H1 (cell line): ENCODE results near the gene COL4A2. TPM values are rescaled to one million over a fixed set of nuclear protein-coding genes. Genes with fewer than 3 reads are reported as not detected.
A peak's percentile ranks its signal among the peaks of the same experiment; 100 is the strongest.

Source experiments
- CTCF ChIA-PET: fragments of 300-600 bp; sonication (Branson Sonifier 250); formaldehyde crosslinking; loops from one replicate; lab custom pipeline; 2021; ENCODE audit not compliant: partially characterized antibody; lab: Charles Lee
- POLR2A ChIA-PET: fragments of 300-600 bp; sonication (Branson Sonifier 250); formaldehyde crosslinking; loops from one replicate; lab custom pipeline; 2021; ENCODE audit warnings: inconsistent platforms; ENCODE audit not compliant: partially characterized antibody; lab: Charles Lee
- DNase-seq, 2 experiments: peaks; one replicate each; pipeline versions ENCODE4 v3.0.0 to v3.0.0-alpha.2; 2010 to 2022; ENCODE audit warnings: low spot score in 2 of 2, low read depth in 1 of 2, mixed read lengths in 1 of 2
- FAIRE-seq: peaks from 2 replicates; lab custom pipeline; 2011; peaks lifted over from hg19 to GRCh38; lab: Jason Lieb, UNC
- H2AFZ ChIP-seq: 2 replicates; pipeline ENCODE4 v1.8.1; 2012; ENCODE audit warnings: low read length, inconsistent platforms
- H2AK5ac ChIP-seq: 2 replicates; pipeline ENCODE4 v1.6.1; 2013; ENCODE audit warnings: low read depth, low read length
- H2BK120ac ChIP-seq: replicated peaks from 2 replicates; pipeline ENCODE3; 2013; ENCODE audit warnings: low read depth, low read length, inconsistent platforms
- H2BK12ac ChIP-seq: 2 replicates; pipeline ENCODE4 v1.6.1; 2013; ENCODE audit warnings: low read depth, low read length
- H2BK15ac ChIP-seq: 2 replicates; pipeline ENCODE4 v1.6.1; 2013; ENCODE audit warnings: low read length
- H2BK20ac ChIP-seq: 2 replicates; pipeline ENCODE4 v1.6.1; 2013; ENCODE audit warnings: low read length
- H2BK5ac ChIP-seq: 2 replicates; pipeline ENCODE4 v1.6.1; 2013; ENCODE audit warnings: low read depth, low read length
- H3K14ac ChIP-seq: 2 replicates; pipeline ENCODE4 v1.6.1; 2013; ENCODE audit warnings: inconsistent platforms; ENCODE audit not compliant: insufficient read length
- H3K18ac ChIP-seq: 2 replicates; pipeline ENCODE4 v1.6.1; 2013; ENCODE audit warnings: low read length; ENCODE audit errors: extremely low read depth
- H3K23ac ChIP-seq: 2 replicates; pipeline ENCODE4 v1.6.1; 2013; ENCODE audit warnings: inconsistent platforms; ENCODE audit not compliant: insufficient read length
- H3K23me2 ChIP-seq: 2 replicates; pipeline ENCODE4 v1.6.1; 2013; ENCODE audit warnings: low read depth, low read length
- H3K27ac ChIP-seq: 2 replicates; pipeline ENCODE4 v1.6.1; 2011; ENCODE audit warnings: low read depth, low read length, inconsistent platforms
- H3K27me3 ChIP-seq, 4 experiments: replicated peaks in 1 of 4; 1 replicate in 1 of 4; 2 replicates in 3 of 4; pipeline versions ENCODE4 v1.6.1 to v1.8.1; 2011 to 2013; ENCODE audit warnings: low read length in 3 of 4, mild to moderate bottlenecking in 3 of 4, inconsistent platforms in 2 of 4, mixed read lengths in 2 of 4, moderate library complexity in 1 of 4; ENCODE audit not compliant: control insufficient read depth in 3 of 4, insufficient read depth in 3 of 4; ENCODE audit errors: extremely low read depth in 1 of 4
- H3K36me3 ChIP-seq, 4 experiments: 2 replicates each; pipeline versions ENCODE4 v1.6.1 to v1.8.1; 2011 to 2013; ENCODE audit warnings: mild to moderate bottlenecking in 4 of 4, low read length in 3 of 4, moderate library complexity in 2 of 4, control low read depth in 1 of 4, inconsistent platforms in 1 of 4; ENCODE audit not compliant: insufficient read depth in 4 of 4, control insufficient read depth in 2 of 4
- H3K4ac ChIP-seq: replicated peaks from 2 replicates; pipeline ENCODE3; 2013; ENCODE audit warnings: low read length, low read depth, mixed read lengths, inconsistent platforms; ENCODE audit not compliant: insufficient read length
- H3K4me1 ChIP-seq, 4 experiments: replicated peaks in 1 of 4; 1 replicate in 1 of 4; 2 replicates in 3 of 4; pipeline versions ENCODE4 v1.6.1 to v1.8.1; 2011 to 2013; ENCODE audit warnings: low read length in 3 of 4, inconsistent platforms in 2 of 4, mixed read lengths in 1 of 4; ENCODE audit not compliant: insufficient read depth in 4 of 4, control insufficient read depth in 3 of 4
- H3K4me2 ChIP-seq, 2 experiments: 2 replicates each; pipeline versions ENCODE4 v1.6.1 to v1.8.1; 2011 to 2013; ENCODE audit warnings: low read depth in 2 of 2, low read length in 2 of 2, control low read depth in 1 of 2, inconsistent platforms in 1 of 2, mild to moderate bottlenecking in 1 of 2; ENCODE audit not compliant: insufficient read depth in 1 of 2
- H3K4me3 ChIP-seq, 4 experiments: fragments of 200-600, 300-600 bp in 1 of 4; sonication (generic), shearing (Covaris generic), sonication (Bioruptor Twin) in 1 of 4; 2 replicates each; pipeline versions ENCODE4 v1.5.1 to v1.8.1; 2011 to 2016; ENCODE audit warnings: low read length in 4 of 4, low read depth in 3 of 4, control low read depth in 2 of 4, inconsistent platforms in 2 of 4, mild to moderate bottlenecking in 2 of 4, mixed read lengths in 1 of 4, moderate library complexity in 1 of 4; ENCODE audit not compliant: insufficient read depth in 2 of 4; ENCODE audit errors: extremely low read depth in 1 of 4
- H3K56ac ChIP-seq: replicated peaks from 2 replicates; pipeline ENCODE3; 2013; ENCODE audit warnings: low read depth, mild to moderate bottlenecking, mixed read lengths, low read length, inconsistent platforms; ENCODE audit not compliant: insufficient read length
- H3K79me1 ChIP-seq: 2 replicates; pipeline ENCODE4 v1.6.1; 2013; ENCODE audit warnings: low read depth, low read length, control low read depth
- H3K79me2 ChIP-seq, 2 experiments: 2 replicates each; pipeline versions ENCODE4 v1.6.1 to v1.8.1; 2012 to 2013; ENCODE audit warnings: low read length in 2 of 2, mild to moderate bottlenecking in 2 of 2, inconsistent platforms in 1 of 2; ENCODE audit not compliant: insufficient read depth in 2 of 2, control insufficient read depth in 1 of 2
- H3K9ac ChIP-seq, 4 experiments: replicated peaks in 1 of 4; 1 replicate in 1 of 4; 2 replicates in 3 of 4; pipeline versions ENCODE4 v1.6.1 to v1.8.1; 2011 to 2013; ENCODE audit warnings: low read depth in 3 of 4, low read length in 3 of 4, control low read depth in 2 of 4, mild to moderate bottlenecking in 2 of 4, moderate library complexity in 2 of 4, inconsistent platforms in 1 of 4; ENCODE audit errors: extremely low read depth in 1 of 4
- H3K9me3 ChIP-seq, 2 experiments: 2 replicates each; pipeline versions ENCODE4 v1.6.1 to v1.8.1; 2012 to 2013; ENCODE audit warnings: mild to moderate bottlenecking in 2 of 2, moderate library complexity in 2 of 2, control low read depth in 1 of 2, inconsistent platforms in 1 of 2, low read depth in 1 of 2, low read length in 1 of 2, mixed read lengths in 1 of 2; ENCODE audit not compliant: insufficient read depth in 2 of 2
- H4K20me1 ChIP-seq, 2 experiments: replicated peaks in 1 of 2; 2 replicates each; pipeline versions ENCODE3 to v1.8.1; 2011 to 2013; ENCODE audit warnings: inconsistent platforms in 2 of 2, low read length in 2 of 2, mild to moderate bottlenecking in 1 of 2; ENCODE audit not compliant: insufficient read depth in 2 of 2, control insufficient read depth in 1 of 2
- H4K5ac ChIP-seq: 2 replicates; pipeline ENCODE4 v1.6.1; 2013; ENCODE audit warnings: low read length, low read depth, mixed read lengths, inconsistent platforms; ENCODE audit not compliant: insufficient read length
- H4K8ac ChIP-seq: 2 replicates; pipeline ENCODE4 v1.8.0; 2013; ENCODE audit warnings: mild to moderate bottlenecking, moderate library complexity, low read length, inconsistent platforms; ENCODE audit not compliant: insufficient read depth; ENCODE audit errors: extremely low read depth
- H4K91ac ChIP-seq: replicated peaks from 2 replicates; pipeline ENCODE3; 2013; ENCODE audit warnings: low read length, mixed read lengths, inconsistent platforms; ENCODE audit not compliant: insufficient read length
- CHD1 ChIP-seq: IDR thresholded peaks from 2 replicates; pipeline ENCODE4 v1.6.1; 2012; ENCODE audit warnings: low read depth, low read length, improper control_type of control experiment
- RXRA ChIP-seq: IDR thresholded peaks from 2 replicates; pipeline ENCODE4 v1.6.1; 2011; ENCODE audit warnings: low read depth, mild to moderate bottlenecking, low read length, moderate library complexity; ENCODE audit not compliant: insufficient read depth
- SRF ChIP-seq: IDR thresholded peaks from 2 replicates; pipeline ENCODE4 v1.6.1; 2011; ENCODE audit warnings: mild to moderate bottlenecking, low read depth, low read length, moderate library complexity
- WGBS, 2 experiments: shearing (Covaris generic) in 1 of 2; methylation state at CpG; one replicate each; pipeline versions ENCODE4 v1.1.6 to v1.1.7; 2013 to 2015; ENCODE audit warnings: low lambda C conversion rate in 2 of 2, mixed read lengths in 2 of 2, inconsistent platforms in 1 of 2, low coverage in 1 of 2, missing lambda C conversion rate in 1 of 2; ENCODE audit not compliant: insufficient replicate concordance in 2 of 2, insufficient coverage in 1 of 2, insufficient read length in 1 of 2; ENCODE audit errors: extremely low coverage in 1 of 2, missing lambda C conversion rate in 1 of 2; 5-methylcytosine and 5-hydroxymethylcytosine counted together
- polyA plus RNA-seq, 7 experiments: library from polyadenylated mRNA; depleted of rRNA in 3 of 7; stranded (reverse) in 5 of 7; unstranded in 2 of 7; fragments of >200 nt in 5 of 7; fragments of 200-250 nt in 2 of 7; gene quantifications; 1 replicate in 5 of 7; 2 replicates in 1 of 7; 4 replicates in 1 of 7; pipeline versions ENCODE4 v1.2.1 to v1.2.3, GENCODE V29; 2011 to 2013; ENCODE audit warnings: missing spikeins in 2 of 7, mixed read lengths in 2 of 7
- total RNA-seq: library from RNA; stranded (reverse); fragmentation: NEBNext Ultra II Directional; extraction: Animal tissue kit (Norgen Biotek cat#: 25700); gene quantifications from 2 replicates; pipeline ENCODE4 v1.2.1, GENCODE V29; 2021

Gene COL4A2
- total and polyA plus RNA-seq, 2 of the 8 experiments (the other 6 are each of a cell fraction or from before 2014, with no cell fraction given), result 80.4 to 87.3 TPM

DNA sequence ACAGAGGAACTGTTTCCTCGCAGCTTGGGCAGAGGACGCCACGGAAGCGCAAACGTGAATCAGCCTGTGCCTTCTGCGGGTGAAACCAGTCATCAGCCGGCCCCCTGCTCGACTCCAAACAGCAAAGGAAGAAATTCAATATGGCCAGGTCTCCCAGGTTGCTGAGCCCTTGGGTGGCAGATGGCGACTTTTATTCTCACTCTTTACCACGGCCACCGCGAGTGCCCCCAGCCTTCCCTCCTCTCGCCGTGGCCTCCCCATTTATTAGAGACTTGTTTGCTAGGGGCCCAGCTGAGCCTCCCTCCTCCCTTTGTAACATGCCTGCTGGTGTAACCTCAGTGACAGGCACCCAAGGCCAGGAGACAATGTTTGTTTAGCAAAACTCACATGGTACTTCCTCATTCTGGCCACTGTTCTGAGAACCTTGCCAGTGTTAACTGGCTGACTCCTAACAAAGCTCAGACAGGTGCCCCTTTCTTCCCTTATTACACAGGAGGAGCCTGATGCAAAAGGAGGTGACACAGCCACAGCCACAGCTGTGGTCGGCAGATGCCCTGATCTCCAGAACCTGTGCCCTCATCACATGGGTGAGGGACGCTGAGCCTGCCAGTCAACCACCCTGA lies 248.6 kb downstream of the COL4A2 start:
- Histone ChIP-seq H3K4ac (no peak overlapping the region), H2BK5ac (0 out of 2 replicates have a peak overlapping the region, but pooled peaks have one; percentile 6), H2BK12ac (0 out of 2 replicates have a peak overlapping the region, but pooled peaks have one; percentile 63), H4K20me1 (peaks cover 0 to 7% of the 10 kb centered on the region in 2 experiments), H3K36me3 (no peaks in the 10 kb centered on the region; a peak in 3 of 8 replicates), H2AK5ac (no peak overlapping the region), H2AFZ (no peak overlapping the region), H2BK120ac (no peak overlapping the region), H3K56ac (no peak overlapping the region), H3K9ac (no peak overlapping the region), H3K4me3 (no peak overlapping the region), H3K79me1 (peaks cover 34% of the 10 kb centered on the region), H3K27ac (no peak overlapping the region), H3K23ac (no peak overlapping the region), H3K14ac (no peak overlapping the region), H3K9me3 (no peaks in the 10 kb centered on the region), H3K79me2 (peaks cover 7 to 69% of the 10 kb centered on the region in 2 experiments), H3K18ac (no peak overlapping the region), H3K4me2 (no peak overlapping the region), H4K5ac (no peak overlapping the region), H2BK15ac (no peak overlapping the region), H3K23me2 (peaks cover 5% of the 10 kb centered on the region), H2BK20ac (no peak overlapping the region), H4K91ac (no peak overlapping the region), H3K27me3 (no peaks in the 10 kb centered on the region), H4K8ac (no peak overlapping the region), H3K4me1 (peaks cover 0 to 8% (median 6%) of the 10 kb centered on the region in 4 experiments; a peak in 5 of 7 replicates)
- CTCF ChIA-PET, result interaction anchor here (0.8 to 1.6 kb wide), 3 partner anchors 15 to 100 kb away, joined by 3 to 4 read pairs (median 3); no protein-coding TSS in a partner anchor
- 90% methylated on average over 16 of the region's 16 CpGs; no CpG with 5 or more reads in 1 of the 2 experiments for WGBS, 2 experiments
- FAIRE-seq (no peak), DNase-seq (no peak)
- no peak for TF ChIP-seq SRF
- TF ChIP-seq RXRA, result no peak
- no peak for TF ChIP-seq CHD1
- POLR2A ChIA-PET, result interaction anchor here (1.3 to 1.9 kb wide), 2 partner anchors 15 to 23 kb away, joined by 3 to 8 read pairs; no protein-coding TSS in a partner anchor
